Astrocyte (in vitro differentiated cells and primary cell): ENCODE data around the gene ZC3H4. TPM values are rescaled to one million over a fixed set of nuclear protein-coding genes. Genes with fewer than 3 reads are reported as not detected.

Source experiments
- DNase-seq: peaks from one replicate; pipeline ENCODE4 v3.0.0-alpha.2; 2010; ENCODE audit warnings: low read depth
- FAIRE-seq: peaks from 2 replicates; lab custom pipeline; 2011; peaks lifted over from hg19 to GRCh38; lab: Jason Lieb, UNC
- H2AFZ ChIP-seq: 2 replicates; pipeline ENCODE4 v1.6.0; 2012; ENCODE audit warnings: low read depth, low read length, inconsistent platforms
- H3K27ac ChIP-seq: 2 replicates; pipeline ENCODE4 v1.5.1; 2011; ENCODE audit warnings: low read depth, low read length, inconsistent platforms
- H3K27me3 ChIP-seq: 2 replicates; pipeline ENCODE4 v1.6.0; 2011; ENCODE audit warnings: low read length, inconsistent platforms; ENCODE audit not compliant: insufficient read depth
- H3K36me3 ChIP-seq: 2 replicates; pipeline ENCODE4 v1.5.1; 2011; ENCODE audit warnings: low read length, inconsistent platforms; ENCODE audit not compliant: insufficient read depth
- H3K4me1 ChIP-seq: 2 replicates; pipeline ENCODE4 v1.5.1; 2011; ENCODE audit warnings: low read length, inconsistent platforms; ENCODE audit not compliant: insufficient read depth
- H3K4me2 ChIP-seq: 2 replicates; pipeline ENCODE4 v1.6.0; 2012; ENCODE audit warnings: low read length, inconsistent platforms
- H3K4me3 ChIP-seq: 2 replicates; pipeline ENCODE4 v1.5.1; 2011; ENCODE audit warnings: low read depth, mild to moderate bottlenecking, low read length, inconsistent platforms; ENCODE audit not compliant: insufficient read depth
- H3K79me2 ChIP-seq: 2 replicates; pipeline ENCODE4 v1.6.0; 2012; ENCODE audit warnings: mild to moderate bottlenecking, low read length, inconsistent platforms; ENCODE audit not compliant: insufficient read depth
- H3K9ac ChIP-seq: 2 replicates; pipeline ENCODE4 v1.6.0; 2012; ENCODE audit warnings: mild to moderate bottlenecking, low read length, inconsistent platforms
- H3K9me3 ChIP-seq: 2 replicates; pipeline ENCODE4 v1.5.1; 2012; ENCODE audit warnings: low read depth, mild to moderate bottlenecking, low read length, inconsistent platforms; ENCODE audit not compliant: insufficient read depth
- H4K20me1 ChIP-seq: 2 replicates; pipeline ENCODE4 v1.6.0; 2012; ENCODE audit warnings: low read length, inconsistent platforms; ENCODE audit not compliant: insufficient read depth
- H3K27ac Mint-ChIP-seq: one replicate; pipeline ENCODE4 v1.8.0; 2021; ENCODE audit warnings: mild to moderate bottlenecking, mixed read lengths; ENCODE audit not compliant: unreplicated experiment
- H3K27me3 Mint-ChIP-seq: one replicate; pipeline ENCODE4 v1.8.0; 2021; ENCODE audit warnings: low read depth, mixed read lengths; ENCODE audit not compliant: unreplicated experiment
- H3K36me3 Mint-ChIP-seq: one replicate; pipeline ENCODE4 v1.8.0; 2021; ENCODE audit warnings: low read depth, mixed read lengths; ENCODE audit not compliant: unreplicated experiment
- H3K4me1 Mint-ChIP-seq: one replicate; pipeline ENCODE4 v1.8.0; 2021; ENCODE audit warnings: low read depth, mixed read lengths; ENCODE audit not compliant: unreplicated experiment
- H3K4me3 Mint-ChIP-seq: one replicate; pipeline ENCODE4 v1.8.0; 2021; ENCODE audit warnings: mild to moderate bottlenecking, moderate library complexity, mixed read lengths; ENCODE audit not compliant: unreplicated experiment
- H3K9me3 Mint-ChIP-seq: one replicate; pipeline ENCODE4 v1.8.0; 2021; ENCODE audit warnings: mild to moderate bottlenecking, mixed read lengths; ENCODE audit not compliant: unreplicated experiment
- CTCF ChIP-seq: IDR thresholded peaks from 2 replicates; pipeline ENCODE4 v1.5.1; 2011; ENCODE audit warnings: low read depth, mild to moderate bottlenecking, inconsistent platforms, low read length, moderate library complexity; ENCODE audit not compliant: insufficient read depth
- EZH2 ChIP-seq: IDR thresholded peaks from 2 replicates; pipeline ENCODE4 v1.6.1; 2012; ENCODE audit warnings: mild to moderate bottlenecking, low read length, inconsistent platforms; ENCODE audit not compliant: insufficient read depth
- total RNA-seq: library from RNA; stranded (reverse); gene quantifications from 2 replicates; pipeline ENCODE4 v1.2.1, GENCODE V29; 2021

Gene ZC3H4
- total RNA-seq, 1 donor from 2014 or later, result 42.3 TPM

- H3K79me2 ChIP-seq, result peaks cover 39% of the 10 kb centered on the region
- Mint-ChIP-seq H3K27me3 (no peaks in the 10 kb centered on the region), H3K4me1 (no peaks in the 10 kb centered on the region), H3K36me3 (peaks cover 10% of the 10 kb centered on the region), H3K4me3 (no peak overlapping the region), H3K9me3 (no peaks in the 10 kb centered on the region), H3K27ac (no peak overlapping the region)
- no peak overlapping the region for H3K4me3 ChIP-seq
- no peaks in the 10 kb centered on the region for H3K9me3 ChIP-seq
- H2AFZ ChIP-seq, result no peak overlapping the region
- H3K27ac ChIP-seq, result no peak overlapping the region
- H4K20me1 ChIP-seq, result peaks cover 67% of the 10 kb centered on the region
- no peak for TF ChIP-seq CTCF
- TF ChIP-seq EZH2, result no peak
- no peaks in the 10 kb centered on the region for H3K27me3 ChIP-seq
- no peak overlapping the region for H3K9ac ChIP-seq
- no peak overlapping the region for H3K4me2 ChIP-seq
- DNase-seq (no peak), FAIRE-seq (no peak)
- H3K4me1 ChIP-seq, result no peaks in the 10 kb centered on the region
- H3K36me3 ChIP-seq, result peaks cover 18% of the 10 kb centered on the region
These were observed 42.8 kb downstream of the ZC3H4 start for GRCh38 chr19:47070756-47071155.

- FAIRE-seq (no peak), DNase-seq (no peak)
- H3K27ac Mint-ChIP-seq, result no peak overlapping the region
- Histone ChIP-seq H3K4me1 (no peaks in the 10 kb centered on the region), H3K79me2 (peaks cover 29% of the 10 kb centered on the region), H4K20me1 (peaks cover 67% of the 10 kb centered on the region), H3K27me3 (no peaks in the 10 kb centered on the region), H3K36me3 (peaks cover 21% of the 10 kb centered on the region), H3K4me3 (no peak overlapping the region), H2AFZ (no peak overlapping the region), H3K27ac (no peak overlapping the region), H3K9ac (no peak overlapping the region), H3K9me3 (no peaks in the 10 kb centered on the region), H3K4me2 (no peak overlapping the region)
- no peaks in the 10 kb centered on the region for H3K27me3 Mint-ChIP-seq
- no peaks in the 10 kb centered on the region for H3K4me1 Mint-ChIP-seq
- no peak overlapping the region for H3K4me3 Mint-ChIP-seq
- H3K36me3 Mint-ChIP-seq, result peaks cover 7% of the 10 kb centered on the region
- no peaks in the 10 kb centered on the region for H3K9me3 Mint-ChIP-seq
- TF ChIP-seq CTCF, result no peak
- no peak for TF ChIP-seq EZH2
These were observed 43.8 kb downstream of the ZC3H4 start for GRCh38 chr19:47069795-47070194.

DNA sequence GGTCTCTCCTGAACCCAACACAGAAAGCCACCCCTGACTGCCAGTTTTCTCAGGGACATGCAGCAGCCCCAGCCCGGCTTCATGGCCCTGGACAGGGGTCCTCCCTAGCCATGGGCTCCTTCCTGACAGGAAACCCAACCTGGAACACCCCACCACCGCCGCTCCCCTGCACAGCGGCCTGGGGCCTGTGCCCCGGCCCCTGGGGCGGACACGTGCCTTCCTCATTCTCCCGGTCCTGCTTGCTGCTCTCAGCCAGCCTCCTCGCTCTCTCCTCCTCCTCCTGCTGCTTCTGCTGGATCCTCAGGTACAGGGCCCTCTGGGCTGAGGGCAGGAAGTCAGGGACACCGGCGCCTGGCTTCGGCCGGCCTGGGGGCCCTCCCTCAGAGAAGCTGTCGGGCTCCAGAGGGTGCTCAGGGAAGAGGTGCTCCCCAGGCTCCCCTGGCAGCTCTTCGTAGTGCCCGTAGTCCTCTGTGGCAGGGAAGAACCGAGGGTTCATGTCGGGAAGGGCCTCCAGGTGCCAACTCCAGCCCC, 44.6 kb downstream of the ZC3H4 start:
- DNase-seq (no peak), FAIRE-seq (no peak)
- H3K36me3 Mint-ChIP-seq, result peaks cover 4% of the 10 kb centered on the region
- Histone ChIP-seq H4K20me1 (peaks cover 65% of the 10 kb centered on the region), H3K4me1 (no peaks in the 10 kb centered on the region), H3K36me3 (peaks cover 16% of the 10 kb centered on the region), H3K9me3 (no peaks in the 10 kb centered on the region), H3K4me2 (no peak overlapping the region), H2AFZ (no peak overlapping the region), H3K27ac (no peak overlapping the region), H3K9ac (no peak overlapping the region), H3K79me2 (peaks cover 20% of the 10 kb centered on the region), H3K27me3 (no peaks in the 10 kb centered on the region), H3K4me3 (no peak overlapping the region)
- H3K27ac Mint-ChIP-seq, result no peak overlapping the region
- no peaks in the 10 kb centered on the region for H3K4me1 Mint-ChIP-seq
- TF ChIP-seq CTCF, result no peak
- TF ChIP-seq EZH2, result no peak
- H3K27me3 Mint-ChIP-seq, result no peaks in the 10 kb centered on the region
- H3K4me3 Mint-ChIP-seq, result no peak overlapping the region
- H3K9me3 Mint-ChIP-seq, result no peaks in the 10 kb centered on the region
